ENCODE measurements around the gene PHACTR3.

Gene PHACTR3

DNA sequence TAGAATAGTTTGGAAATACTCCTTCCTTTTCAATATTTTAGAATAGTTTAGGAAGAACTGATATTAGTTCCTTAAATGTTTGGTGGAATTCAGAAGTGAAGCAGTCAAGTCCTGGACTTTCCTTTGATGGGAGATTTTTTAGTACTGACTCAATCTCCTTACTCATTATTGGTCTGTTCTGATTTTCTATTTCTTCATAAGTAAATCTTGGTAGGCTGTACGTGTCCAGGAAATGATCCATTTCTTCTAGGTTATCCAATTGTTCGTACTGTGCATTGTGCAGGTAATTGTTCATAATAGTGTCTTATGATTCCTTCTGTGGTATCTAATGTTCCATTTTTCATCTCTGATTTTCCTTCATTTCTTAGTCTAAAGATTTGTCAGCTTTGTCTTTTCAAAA, 190.2 kb downstream of the PHACTR3 start:
- no peak for DNase-seq (ENCODE audit: low read depth in 2 of 2)

DNA sequence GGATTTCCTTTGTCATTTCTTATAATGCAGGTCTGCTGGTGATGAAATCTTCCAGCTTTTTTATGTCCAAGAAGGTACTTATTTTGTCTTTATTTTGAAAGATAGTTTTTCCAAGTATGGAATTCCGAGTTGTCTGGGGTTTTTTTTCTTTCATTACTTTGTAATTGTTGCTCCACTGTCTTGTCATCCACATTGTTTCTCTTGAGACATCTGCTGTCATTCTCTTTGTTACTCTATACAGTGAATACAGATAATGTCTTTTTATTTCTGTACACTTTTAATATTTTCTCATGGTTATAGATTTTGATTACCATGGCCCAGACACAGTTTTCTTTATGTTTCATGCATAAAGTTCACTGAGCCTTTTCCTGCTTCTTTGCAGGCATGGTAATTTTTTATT, 196.0 kb downstream of the PHACTR3 start:
- DNase-seq (ENCODE audit: low read depth in 2 of 2): no peak

DNA sequence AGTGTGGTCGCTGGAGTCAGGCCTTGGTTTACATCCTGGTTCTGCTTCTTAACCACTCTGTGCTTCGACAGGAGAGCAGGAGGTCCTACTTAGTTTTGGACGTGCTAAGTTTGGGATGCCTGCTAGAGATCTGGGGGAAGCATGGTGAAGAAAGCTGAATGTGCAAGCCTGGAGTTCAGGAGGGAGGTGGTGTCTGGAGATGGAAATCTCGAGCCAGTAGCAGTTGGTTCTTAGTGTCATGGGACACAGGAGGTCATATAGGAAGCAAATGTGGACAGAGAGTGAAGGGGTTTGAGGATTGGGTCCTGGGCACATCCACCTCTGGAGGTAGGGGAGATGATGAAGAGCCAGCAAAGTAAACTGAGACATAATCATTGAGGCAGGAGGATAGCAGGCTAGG, 197.7 kb downstream of the PHACTR3 start:
- no peak for DNase-seq (ENCODE audit: low read depth in 2 of 2)

DNA sequence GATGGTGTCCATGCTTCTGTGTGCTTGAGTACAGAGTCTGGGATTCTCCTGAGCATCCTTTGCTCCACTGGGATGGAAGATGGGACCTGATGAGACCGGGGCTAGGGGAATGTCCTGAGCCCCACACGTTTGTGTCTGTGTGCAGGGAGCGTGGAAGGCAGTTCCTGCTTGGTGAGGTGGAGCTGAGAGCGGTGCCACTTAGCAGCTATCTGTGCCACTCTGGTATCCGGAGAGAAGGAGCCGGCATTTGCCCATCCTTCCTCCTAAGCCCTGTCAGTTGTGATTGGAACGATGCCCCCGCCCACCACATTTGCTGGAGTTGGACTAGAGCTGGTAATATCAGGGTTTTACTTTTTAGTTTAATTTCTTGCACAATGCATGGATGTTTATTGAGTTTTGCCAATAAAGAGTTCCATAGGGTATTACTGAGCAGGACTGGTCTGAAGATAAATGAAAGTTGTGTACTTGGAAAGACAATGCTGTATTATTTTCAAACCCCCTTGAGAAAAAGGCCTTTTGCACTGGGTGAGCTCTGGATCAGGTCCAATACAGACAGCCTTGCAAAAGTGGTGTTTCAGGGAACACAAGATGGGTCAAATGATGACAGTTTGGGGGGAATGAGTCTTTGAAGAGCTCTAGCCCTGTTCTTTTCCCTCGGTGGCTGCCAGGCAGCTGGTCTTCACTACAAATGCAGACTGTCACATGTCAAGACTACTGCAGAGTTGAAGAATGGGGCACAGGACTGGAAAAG, 198.3 kb downstream of the PHACTR3 start:
- no peak for DNase-seq (ENCODE audit: low read depth in 2 of 2)

DNA sequence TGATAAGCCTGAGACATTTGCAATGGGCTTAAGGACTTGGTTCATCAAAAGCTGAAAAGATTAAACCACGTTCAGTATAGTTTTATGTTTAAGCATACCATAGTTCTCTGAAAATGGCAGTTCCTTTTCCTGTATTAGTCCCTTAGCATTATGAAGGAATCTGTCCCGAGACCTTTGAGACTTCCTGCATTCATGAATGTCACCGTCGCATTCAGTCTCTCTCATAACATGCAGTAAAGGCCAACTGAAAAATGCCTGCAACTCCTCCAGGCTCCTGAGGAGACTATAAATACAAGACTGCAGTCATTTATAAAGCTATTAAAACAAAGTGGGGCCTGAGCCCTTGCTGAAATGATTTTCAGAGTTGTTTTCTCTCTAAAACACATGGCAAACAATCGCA, 200.0 kb downstream of the PHACTR3 start:
- no peak for DNase-seq (ENCODE audit: low read depth in 2 of 2)

DNA sequence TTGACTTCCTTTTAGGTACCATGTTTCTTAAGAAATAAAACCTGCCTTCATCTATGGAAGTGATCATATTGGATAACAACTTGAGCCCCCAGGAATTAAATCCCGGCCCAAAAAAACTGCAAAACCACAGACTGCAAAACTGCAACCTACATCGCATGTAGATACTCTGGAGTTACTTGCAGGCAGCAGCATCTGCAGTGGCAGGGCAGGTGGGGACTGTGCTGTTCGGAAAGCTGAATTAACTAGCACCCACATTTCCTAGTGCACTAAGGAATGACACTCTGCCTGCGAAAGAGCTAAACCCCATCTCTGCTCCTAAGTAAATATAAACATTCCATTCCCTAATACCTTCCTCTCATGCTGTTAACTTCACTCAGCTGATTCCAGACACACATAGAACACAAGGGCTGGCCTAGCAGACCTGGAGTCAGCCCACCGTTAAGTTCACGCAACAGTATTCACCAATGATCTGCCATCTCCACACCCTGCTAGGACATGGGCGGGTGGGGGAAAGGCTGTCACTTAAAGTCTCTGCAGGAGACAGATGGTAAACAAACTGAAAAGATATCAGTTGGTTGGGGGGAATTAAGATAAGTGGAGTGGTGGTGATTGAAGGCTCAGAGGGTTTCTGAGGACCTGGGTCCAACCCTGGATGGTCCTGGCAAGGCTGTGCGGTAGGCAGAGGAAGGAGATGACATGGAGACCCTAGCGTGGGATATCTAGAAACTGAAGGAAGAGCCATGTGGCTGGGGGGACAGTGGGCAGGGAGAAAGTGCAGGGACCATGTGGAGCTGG, 200.7 kb downstream of the PHACTR3 start:
- DNase-seq (ENCODE audit: low read depth in 2 of 2): no peak

DNA sequence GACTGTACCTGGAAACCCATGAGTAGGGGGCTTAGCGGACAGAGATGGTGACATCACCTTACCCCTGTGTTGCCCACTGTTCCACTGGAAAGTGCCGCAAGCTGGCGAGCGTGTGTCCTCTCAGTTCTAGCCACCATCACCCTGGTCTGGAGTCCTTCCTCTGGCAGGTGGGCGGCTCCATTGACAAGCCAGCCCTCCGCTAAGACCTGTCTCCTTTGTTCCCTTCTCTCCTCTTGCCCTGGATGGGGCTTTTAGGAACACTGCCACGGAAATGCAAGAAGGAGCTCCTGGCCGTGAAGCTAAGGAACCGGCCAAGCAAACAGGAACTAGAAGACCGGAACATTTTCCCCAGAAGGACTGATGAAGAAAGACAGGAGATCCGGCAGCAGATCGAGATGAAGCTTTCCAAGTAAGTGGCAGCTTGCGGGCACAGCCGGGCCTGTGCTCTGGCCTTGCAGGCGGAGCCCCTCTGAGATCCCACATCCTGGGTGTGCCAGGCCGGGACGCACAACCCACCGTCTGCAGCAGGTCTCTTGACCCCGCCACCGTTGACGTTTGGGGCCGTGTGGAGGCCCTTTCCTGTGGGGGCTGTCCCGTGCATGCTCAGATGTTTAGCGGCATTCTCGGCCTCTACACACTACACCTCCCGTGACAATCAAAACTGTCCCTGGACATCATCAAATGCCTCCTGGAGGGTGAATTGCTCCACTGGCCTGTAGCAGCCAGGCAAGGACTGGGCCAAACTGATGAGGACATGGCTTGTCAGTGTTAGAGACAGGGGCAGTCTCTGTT, 201.6 kb downstream of the PHACTR3 start:
- DNase-seq (ENCODE audit: low read depth in 2 of 2): no peak

DNA sequence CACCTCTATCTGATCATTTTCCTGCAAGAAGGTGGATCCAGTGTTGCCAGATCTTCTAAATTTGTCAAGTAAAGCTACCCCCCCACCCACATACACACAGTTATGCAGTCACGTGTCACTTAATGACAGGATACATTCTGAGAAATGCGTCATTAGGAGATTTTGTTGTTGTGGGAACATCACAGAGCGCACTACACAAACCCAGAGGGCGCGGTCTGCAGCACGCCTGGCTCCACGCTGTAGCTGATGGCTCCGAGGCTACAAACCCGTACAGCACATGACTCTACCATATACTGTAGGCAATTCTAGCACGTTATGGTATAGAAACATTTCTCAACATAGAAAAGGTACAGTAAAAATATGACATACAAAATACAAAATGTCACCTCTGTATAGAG, 202.2 kb downstream of the PHACTR3 start:
- DNase-seq (ENCODE audit: low read depth in 2 of 2): no peak

DNA sequence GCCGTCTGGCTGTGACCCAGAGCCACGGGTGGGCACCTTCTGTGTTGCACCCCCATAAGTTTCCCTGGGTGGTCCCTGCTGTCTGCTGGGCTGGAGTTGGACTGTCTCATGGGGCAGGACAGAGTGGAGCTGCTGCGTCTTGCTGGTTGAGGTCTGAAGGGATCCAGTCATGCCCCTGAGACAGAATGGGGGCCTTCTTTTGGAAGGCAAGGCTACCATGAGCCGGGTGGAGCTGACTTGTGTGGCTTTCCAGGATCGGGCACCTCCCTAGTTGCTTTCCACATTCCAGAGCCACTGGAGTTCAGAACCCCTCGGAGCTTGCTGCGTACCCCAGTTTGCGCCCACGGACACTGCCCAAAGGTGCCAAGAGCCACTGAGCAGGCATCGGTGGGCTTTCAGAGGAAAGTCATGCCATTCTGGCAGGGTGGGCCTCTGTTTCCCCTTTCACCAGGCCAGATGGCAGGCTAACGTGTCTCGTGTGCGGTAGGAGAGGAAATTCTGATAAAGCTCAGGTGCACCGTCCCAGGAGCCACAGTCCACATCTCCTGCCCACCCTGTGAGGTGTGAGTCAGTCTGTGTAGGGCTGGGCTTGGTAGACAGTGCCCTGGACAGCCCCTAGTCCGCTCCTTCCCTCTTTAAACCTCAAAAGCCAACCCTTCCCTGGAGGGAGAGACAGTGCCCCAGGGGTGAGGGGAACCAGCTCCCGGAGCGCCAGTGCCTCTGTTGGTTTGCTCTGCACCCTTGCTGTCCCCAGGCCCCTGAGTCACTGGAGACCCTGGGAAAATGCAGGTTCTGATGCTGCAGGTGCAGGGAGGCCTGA, 203.8 kb downstream of the PHACTR3 start:
- no peak for DNase-seq (ENCODE audit: low read depth in 2 of 2)

DNA sequence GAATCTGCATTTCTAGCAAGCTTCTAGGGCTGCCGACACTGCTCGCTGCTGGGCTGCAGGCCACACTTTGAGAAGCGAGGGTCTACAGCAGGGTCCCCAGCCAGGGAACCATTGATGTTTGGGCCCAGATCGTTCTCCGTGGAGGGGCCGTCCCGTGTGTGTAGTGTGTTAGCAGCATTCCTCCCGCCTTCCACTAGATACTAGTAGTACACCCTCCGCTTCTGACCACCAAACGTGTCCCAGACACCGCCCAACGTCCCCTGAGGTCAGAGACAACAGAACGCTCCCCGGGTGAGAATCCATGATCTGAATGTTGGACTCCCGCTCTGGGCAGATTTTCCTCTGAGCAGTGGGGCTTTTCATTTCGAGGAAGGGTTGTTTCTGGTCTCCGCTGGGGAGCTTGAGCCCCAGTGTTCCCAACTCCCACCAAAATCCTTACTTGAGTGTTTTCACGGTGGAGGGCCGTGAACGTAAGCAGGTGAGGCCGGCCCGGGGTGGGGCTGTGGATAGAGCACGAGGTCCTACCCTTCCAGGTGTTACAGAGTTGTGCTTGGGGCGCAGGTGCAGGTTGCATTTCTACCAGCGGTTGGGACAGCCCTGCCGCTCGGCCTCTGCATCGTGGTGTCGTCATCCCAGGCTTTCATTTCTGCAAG, 204.5 kb downstream of the PHACTR3 start:
- DNase-seq (ENCODE audit: low read depth in 2 of 2): no peak

DNA sequence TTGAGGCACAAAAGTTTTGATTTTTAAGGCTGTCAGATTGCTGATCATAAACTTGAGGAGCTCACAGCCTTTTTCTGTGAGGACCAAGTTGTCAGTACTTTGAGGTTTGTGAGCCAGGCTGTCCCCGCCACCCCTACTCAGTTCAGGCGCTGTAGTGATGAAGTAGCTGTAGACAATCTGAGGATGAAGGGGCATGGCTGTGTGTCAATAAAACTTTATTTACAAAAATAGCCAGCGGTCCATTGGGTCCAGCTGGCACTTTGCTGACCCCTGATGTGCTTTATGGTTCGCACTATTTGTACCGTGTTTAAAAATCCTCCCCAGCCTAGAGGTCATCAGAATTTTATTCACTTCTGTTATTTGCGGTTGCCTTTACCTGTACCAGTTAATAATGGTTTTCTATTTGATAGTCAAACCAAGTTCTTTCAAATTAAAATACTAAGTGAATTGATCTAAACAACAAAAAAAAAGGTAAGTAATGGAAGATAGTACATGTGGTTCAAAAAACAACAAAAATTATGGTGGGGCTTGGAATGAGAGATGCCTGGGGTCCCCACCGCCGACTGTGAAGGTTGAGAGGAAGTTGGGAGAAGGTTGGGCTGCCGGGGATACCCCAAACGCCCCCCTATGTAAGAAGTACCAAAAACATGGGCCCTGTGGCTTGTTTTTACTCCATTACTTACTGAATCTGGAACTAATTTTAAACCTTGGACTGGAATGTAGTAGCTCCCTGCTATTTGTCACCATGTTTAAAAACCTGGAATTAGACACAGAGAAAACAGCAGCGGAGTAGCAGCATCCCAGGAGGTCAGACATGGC, 205.5 kb downstream of the PHACTR3 start:
- DNase-seq (ENCODE audit: low read depth in 2 of 2): no peak

DNA sequence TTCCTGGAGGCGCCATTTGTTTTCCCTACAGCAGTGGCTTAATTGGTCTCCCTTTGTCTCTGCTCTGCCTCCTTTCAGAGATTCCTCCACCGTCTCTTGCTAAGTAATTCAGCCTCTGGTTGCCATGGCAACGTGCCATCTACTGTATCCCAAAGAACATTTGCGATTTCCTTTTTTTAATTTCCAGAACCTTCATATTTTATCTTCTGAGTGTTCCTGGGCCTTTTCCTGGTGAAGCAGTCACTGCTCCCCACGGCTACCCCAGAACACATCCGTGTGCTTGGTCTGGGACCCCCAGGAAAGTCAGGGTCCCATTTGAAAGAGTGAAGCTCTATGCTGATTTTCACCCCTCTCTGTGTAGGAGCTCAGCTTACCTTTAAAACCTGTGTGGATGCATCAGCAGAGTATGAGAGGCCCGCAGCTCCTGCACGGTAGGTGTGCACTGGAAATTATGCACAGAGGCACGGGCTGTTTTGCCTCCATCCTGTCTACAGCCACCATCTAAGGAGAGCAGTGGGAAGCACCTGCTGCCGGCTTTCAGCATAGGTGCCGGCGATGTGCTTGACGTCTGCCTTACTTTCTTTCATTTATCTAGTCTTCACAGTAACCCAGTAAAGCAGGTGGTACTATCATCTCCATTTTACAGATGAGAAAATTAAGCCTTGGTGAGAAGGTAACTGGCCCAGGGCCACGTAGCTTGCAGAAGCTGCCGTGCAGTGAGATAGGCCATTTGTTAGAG, 206.3 kb downstream of the PHACTR3 start:
- DNase-seq (ENCODE audit: low read depth in 2 of 2): no peak

DNA sequence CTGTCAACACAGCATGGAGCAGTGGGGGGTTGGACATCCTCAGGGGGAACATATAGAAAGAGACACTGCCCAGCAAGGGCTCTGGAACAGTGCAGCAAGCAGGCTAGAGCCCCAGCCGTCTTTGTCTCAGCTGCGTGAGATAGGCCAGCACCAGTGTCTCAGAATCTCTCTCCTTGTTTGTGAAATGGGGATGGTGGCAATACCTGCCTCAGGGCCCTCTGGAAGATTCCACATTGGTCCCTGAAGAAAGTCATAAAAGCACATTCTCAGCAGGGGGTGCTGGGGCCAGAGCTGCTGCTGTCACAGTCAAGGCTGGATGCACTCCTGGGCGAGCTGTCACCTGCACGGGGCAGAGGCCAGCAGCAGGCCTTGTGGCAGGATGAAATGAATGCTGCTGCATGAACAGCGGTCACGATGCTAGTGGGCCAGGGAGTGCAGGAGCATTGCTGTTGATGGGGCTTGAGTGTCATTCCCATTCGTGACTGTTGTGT, 207.4 kb downstream of the PHACTR3 start:
- no peak for DNase-seq (ENCODE audit: low read depth in 2 of 2)

DNA sequence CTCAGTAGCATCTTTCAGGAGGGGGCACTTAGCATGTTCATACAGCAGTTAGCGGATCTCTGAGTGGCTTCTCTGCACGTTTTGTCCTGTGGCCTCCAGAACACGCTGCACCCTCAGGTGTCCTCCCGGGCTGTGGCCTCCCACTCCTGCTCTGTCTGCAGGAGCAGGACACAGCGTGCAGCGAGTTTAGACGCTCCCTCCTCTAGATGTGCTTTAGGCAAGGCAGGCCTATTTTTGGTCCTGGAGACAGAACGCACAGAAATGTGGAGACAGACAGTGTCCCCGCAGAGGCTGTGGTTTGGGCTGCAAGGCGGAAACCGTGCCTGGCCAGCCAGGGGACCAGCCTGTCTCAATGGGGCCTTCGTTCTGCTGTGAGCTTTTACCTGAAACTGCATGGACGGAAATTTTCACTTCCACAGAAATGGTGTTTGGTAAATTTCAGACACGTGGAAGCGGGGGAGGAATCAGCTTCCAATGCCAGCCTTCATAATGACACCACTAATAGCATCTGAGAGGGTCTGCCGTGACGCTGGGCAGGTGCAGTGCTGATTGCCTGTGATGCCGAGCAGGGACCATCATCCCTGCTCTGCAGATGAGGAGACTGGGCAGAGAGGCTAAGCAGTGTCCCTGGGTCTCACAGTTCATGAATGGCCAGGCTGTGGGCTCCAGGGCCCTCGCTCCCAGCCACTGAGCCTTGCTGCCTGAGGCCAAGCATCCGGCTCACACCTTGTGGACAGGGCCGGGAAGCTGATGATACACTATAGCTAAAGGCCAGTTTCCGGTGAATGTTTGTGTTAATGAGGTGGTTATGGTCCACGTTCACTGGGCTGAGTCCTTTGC, 208.2 kb downstream of the PHACTR3 start:
- no peak for DNase-seq (ENCODE audit: low read depth in 2 of 2)

DNA sequence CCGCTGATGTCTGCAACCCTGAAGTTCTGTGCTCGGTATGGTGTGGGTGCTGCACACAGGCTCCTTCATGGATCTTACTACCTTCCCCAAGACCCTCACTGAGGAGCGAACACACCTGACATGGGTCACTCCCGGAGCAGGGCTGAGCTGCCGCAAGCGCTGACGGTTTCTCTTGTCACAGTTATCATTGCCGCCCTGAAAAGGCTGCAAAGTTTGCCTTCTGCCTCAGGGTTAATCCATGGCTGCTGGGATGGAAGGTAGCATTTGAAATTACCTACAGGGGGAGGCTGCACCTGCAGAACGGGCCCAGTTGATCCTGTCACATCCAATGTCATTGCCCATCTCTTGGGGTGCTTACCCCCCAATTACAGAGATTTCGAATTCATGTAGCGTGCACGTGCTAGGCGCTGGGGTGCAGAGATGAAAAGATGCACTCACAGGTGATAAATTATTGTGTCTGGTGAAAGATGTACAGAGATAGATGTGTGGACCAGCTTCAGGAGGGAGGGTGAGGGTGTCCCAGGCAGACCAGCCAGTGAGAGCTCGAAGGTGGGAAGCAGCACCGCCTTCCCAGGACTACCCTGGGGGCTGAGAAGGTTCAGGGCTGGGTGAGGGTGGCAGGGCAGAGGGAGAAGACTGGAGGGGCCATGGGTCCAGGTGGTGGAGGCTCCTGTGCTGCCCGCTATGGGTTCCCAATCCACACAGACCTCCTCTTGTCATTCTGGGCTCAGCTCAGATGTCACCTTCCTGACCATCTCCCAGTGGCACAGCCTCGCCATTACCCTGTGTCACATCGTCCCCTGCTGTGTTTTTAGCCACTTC, 209.0 kb downstream of the PHACTR3 start:
- DNase-seq (ENCODE audit: low read depth in 2 of 2): no peak

DNA sequence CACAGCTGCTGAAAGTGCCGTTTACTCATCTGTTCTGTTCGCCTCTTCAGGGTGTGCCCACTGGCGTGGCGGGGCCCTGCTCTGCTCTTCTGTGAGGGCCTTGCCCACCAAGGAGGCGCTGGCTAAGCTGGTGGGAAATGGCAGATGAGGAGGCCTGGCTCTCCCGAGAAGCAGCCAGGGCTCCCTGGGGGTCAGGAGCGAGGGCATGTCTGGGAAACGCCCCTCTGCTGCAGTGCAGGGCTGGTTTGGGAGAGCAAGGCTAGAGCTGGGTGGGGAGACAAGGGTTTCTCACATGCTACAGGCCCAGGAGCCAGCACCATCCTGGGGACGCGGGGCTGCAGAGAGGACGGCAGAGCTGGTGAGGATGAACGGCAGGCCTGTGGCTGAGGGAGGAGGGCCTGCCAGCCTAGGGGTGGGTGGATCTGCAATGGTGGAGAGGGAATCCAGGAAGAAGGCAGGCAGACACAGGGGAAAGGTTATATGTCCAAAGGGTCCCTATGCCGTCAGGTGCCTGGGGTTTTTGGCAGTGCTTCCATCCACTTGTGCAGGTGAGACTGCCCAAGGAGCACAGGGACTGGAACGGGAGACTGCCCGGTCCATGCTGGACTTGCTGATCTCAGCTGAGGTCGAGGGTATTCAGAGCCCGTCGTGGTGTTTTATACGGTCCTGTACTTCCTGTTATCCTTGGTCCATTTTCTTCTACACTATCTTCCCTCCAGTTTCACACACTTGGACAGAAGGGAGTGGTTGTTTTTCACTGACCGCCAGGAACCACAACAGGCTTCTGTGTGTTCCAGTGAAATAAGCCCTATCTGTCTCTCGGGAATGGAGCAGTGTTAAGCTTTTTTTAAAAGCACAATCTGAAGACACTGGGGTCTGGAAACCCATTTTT, 209.9 kb downstream of the PHACTR3 start:
- no peak for DNase-seq (ENCODE audit: low read depth in 2 of 2)
